H1 (cell line): Measurements from ENCODE around the gene MOCS3. TPM values are rescaled to one million over a fixed set of nuclear protein-coding genes. Genes with fewer than 3 reads are reported as not detected.

Experiments used
- RAD21 ChIP-seq, 2 experiments: IDR thresholded peaks in 1 of 2; conservative IDR thresholded peaks in 1 of 2; 2 replicates each; pipeline ENCODE4 v1.6.1; 2011; ENCODE audit warnings: low read depth in 2 of 2, low read length in 2 of 2, improper control_type of control experiment in 1 of 2, inconsistent platforms in 1 of 2, mild to moderate bottlenecking in 1 of 2, moderate library complexity in 1 of 2
- polyA plus RNA-seq, 7 experiments: library from polyadenylated mRNA; depleted of rRNA in 3 of 7; stranded (reverse) in 5 of 7; unstranded in 2 of 7; fragments of >200 nt in 5 of 7; fragments of 200-250 nt in 2 of 7; gene quantifications; 1 replicate in 5 of 7; 2 replicates in 1 of 7; 4 replicates in 1 of 7; pipeline versions ENCODE4 v1.2.1 to v1.2.3, GENCODE V29; 2011 to 2013; ENCODE audit warnings: missing spikeins in 2 of 7, mixed read lengths in 2 of 7
- total RNA-seq: library from RNA; stranded (reverse); fragmentation: NEBNext Ultra II Directional; extraction: Animal tissue kit (Norgen Biotek cat#: 25700); gene quantifications from 2 replicates; pipeline ENCODE4 v1.2.1, GENCODE V29; 2021

Gene MOCS3
- total and polyA plus RNA-seq, 2 of the 8 experiments (the other 6 are each of a cell fraction or from before 2014, with no cell fraction given): 6.2 to 6.3 TPM

- peak; percentile 99 for TF ChIP-seq RAD21 (IDR thresholded peaks at IDR 0.05 in 1 of 2, conservative IDR thresholded peaks at IDR 0.05 in 1 of 2; ENCODE audit: low read depth in 2 of 2, low read length in 2 of 2)
These were observed 29.0 kb downstream of the MOCS3 start (continued) for GRCh38 chr20:50987493-50988210.
